Renal cortical epithelial cell (primary cell): ENCODE measurements around the gene JCHAIN. TPM values are rescaled to one million over a fixed set of nuclear protein-coding genes. Genes with fewer than 3 reads are reported as not detected.

Source experiments
- DNase-seq: peaks from one replicate; pipeline ENCODE4 v3.0.0-alpha.2; 2011; ENCODE audit warnings: low read depth
- total RNA-seq: library from RNA; depleted of rRNA; stranded (reverse); fragments of >200 nt; gene quantifications from 2 replicates; pipeline ENCODE4 v1.2.3, GENCODE V29; 2014

Gene JCHAIN
- total RNA-seq, 1 donor from 2014 or later, result 0.30 TPM

- DNase-seq, result no peak
Measured at GRCh38 chr4:70640192-70640591, 26.1 kb downstream of the JCHAIN start.

GRCh38 chr4:70637239-70637913 lies 28.9 kb downstream of the JCHAIN start:
- DNase-seq, result peak; percentile 87

- no peak for DNase-seq
Measured at GRCh38 chr4:70634482-70634881, 31.8 kb downstream of the JCHAIN start.

GRCh38 chr4:70632028-70632427 lies 34.3 kb downstream of the JCHAIN start:
- DNase-seq, result peak; percentile 85

GRCh38 chr4:70630162-70630561 lies 36.1 kb downstream of the JCHAIN start:
- no peak for DNase-seq

- DNase-seq, result no peak
Measured at GRCh38 chr4:70629469-70630090, 36.7 kb downstream of the JCHAIN start.

- no peak for DNase-seq
Measured at GRCh38 chr4:70628444-70628843, 37.9 kb downstream of the JCHAIN start, which contains the start of gene ENAM. Gene ENAM, plus strand, starts transcription at chr4:70628744. Its CDS starts 757 bp downstream, at chr4:70629501.

- DNase-seq, result no peak
Measured at GRCh38 chr4:70627620-70628019, 38.7 kb downstream of the JCHAIN start.

GRCh38 chr4:70624226-70624793 lies 42.0 kb downstream of the JCHAIN start:
- peak; percentile 83 for DNase-seq

GRCh38 chr4:70623323-70623722 lies 43.0 kb downstream of the JCHAIN start:
- no peak for DNase-seq

- no peak for DNase-seq
Measured at GRCh38 chr4:70619778-70620177, 46.5 kb downstream of the JCHAIN start.

- DNase-seq, result no peak
Measured at GRCh38 chr4:70619288-70619687, 47.0 kb downstream of the JCHAIN start.

GRCh38 chr4:70614184-70614555 lies 52.1 kb downstream of the JCHAIN start:
- no peak for DNase-seq

- DNase-seq, result peak; percentile 45
Measured at GRCh38 chr4:70613306-70614183, 52.8 kb downstream of the JCHAIN start.

GRCh38 chr4:70608324-70608723 lies 58.0 kb downstream of the JCHAIN start:
- DNase-seq, result no peak

GRCh38 chr4:70607334-70607853 lies 58.9 kb downstream of the JCHAIN start:
- DNase-seq, result no peak

GRCh38 chr4:70606459-70606858 lies 59.8 kb downstream of the JCHAIN start:
- DNase-seq, result no peak

Other genes with a start within 250 kb of the JCHAIN start
- not detected in 2 replicates for gene MUC7, start 194.3 kb downstream of the JCHAIN start, total RNA-seq
- not detected in 2 replicates for gene AMTN, start 147.9 kb downstream of the JCHAIN start, total RNA-seq
- gene AMBN, start 74.3 kb downstream of the JCHAIN start, total RNA-seq, result not detected in 2 replicates
- 3.3 TPM in 2 replicates for gene ENAM, start 37.8 kb downstream of the JCHAIN start, total RNA-seq
- 15.1 and 47.4 TPM in 2 replicates for gene UTP3, start 22.0 kb upstream of the JCHAIN start, total RNA-seq
- gene RUFY3, start 55.5 kb upstream of the JCHAIN start, total RNA-seq, result 37.9 and 74.9 TPM in 2 replicates
- 128 and 131 TPM in 2 replicates for gene GRSF1, start 173.4 kb upstream of the JCHAIN start, total RNA-seq
- 16.0 and 32.2 TPM in 2 replicates for gene MOB1B, start 235.9 kb upstream of the JCHAIN start, total RNA-seq